GF-D8 (cell line): Measurements from ENCODE around the gene SRPK3.

Source experiments
- DNase-seq: peaks from one replicate; lab custom pipeline; 2025; lab: John Stamatoyannopoulos, UW

The SRPK3 gene

DNA sequence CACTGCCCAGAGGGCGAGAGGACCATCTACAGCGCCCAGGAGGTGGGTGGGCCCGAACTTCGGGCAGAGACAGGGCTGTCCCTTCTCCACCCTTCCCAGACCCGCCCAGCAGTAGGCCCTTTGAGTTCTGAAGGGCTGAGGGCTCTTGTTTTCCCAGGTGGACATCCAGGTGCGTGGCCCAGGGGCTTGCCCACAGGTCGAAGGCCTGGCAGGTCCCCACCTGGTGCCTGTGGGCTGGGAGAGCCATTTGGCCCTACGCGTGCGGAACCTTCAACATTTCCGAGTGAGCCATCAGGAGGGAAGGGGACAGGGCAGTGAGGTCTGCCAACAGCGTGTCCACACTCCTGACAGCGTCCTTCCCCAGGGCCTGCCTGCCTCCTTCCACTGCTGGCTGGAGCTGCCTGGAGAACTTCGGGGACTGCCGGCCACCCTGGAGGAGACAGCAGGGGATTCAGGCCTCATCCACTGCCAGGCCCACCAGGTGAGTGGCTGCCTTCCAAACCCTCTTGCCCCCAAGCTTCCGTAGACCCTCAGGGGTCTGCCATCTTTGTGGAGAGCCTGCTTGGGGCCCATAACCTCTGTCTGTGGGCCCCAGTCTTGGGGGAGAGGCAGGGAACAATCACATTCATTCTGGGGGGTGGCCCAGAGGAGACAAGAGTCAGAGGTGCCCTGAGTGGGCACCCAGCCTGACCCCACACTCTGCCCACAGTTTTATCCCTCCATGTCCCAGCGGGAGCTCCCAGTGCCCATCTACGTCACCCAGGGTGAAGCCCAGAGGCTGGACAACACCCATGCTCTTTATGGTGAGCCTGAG is 10.0 kb upstream of the SRPK3 start:
- no peak for DNase-seq

DNA sequence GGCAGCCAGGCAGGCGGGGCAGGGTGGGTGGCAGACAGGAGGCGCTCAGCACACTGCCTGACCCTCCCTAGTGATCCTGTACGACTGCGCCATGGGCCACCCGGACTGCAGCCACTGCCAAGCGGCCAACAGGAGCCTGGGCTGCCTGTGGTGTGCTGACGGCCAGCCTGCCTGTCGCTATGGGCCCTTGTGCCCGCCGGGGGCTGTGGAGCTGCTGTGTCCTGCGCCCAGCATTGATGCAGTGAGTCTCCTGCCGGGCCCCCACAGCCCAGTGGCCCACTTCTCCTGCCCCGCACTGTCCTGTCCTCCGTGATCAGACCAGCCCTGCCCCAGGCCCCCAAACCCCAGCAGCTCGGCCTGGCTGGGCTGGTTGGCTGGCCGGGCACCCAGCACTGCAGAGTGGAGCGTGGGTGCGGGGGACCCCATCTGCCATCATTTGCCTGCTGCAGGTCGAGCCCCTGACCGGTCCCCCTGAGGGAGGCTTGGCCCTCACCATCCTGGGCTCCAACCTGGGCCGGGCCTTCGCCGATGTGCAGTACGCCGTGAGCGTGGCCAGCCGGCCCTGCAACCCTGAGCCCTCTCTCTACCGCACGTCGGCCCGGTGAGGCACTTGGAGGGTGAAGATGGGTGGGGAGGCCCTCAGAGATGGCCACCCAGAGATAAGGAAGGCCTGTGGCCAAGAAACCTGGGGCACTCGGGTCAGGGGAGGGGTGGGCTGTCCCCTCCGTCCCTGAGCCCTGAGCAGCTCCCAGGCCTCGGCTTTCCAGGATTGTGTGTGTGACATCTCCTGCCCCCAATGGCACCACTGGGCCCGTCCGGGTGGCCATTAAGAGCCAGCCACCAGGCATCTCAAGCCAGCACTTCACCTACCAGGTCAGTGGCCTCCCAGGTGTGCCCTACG is 9.2 kb upstream of the SRPK3 start:
- DNase-seq = no peak

- DNase-seq = no peak
Measured at GRCh38 chrX:153772316-153773217, 8.3 kb upstream of the SRPK3 start.

GRCh38 chrX:153773218-153773611 is 7.6 kb upstream of the SRPK3 start:
- DNase-seq = no peak

GRCh38 chrX:153773741-153774575 is 6.9 kb upstream of the SRPK3 start:
- no peak for DNase-seq

DNA sequence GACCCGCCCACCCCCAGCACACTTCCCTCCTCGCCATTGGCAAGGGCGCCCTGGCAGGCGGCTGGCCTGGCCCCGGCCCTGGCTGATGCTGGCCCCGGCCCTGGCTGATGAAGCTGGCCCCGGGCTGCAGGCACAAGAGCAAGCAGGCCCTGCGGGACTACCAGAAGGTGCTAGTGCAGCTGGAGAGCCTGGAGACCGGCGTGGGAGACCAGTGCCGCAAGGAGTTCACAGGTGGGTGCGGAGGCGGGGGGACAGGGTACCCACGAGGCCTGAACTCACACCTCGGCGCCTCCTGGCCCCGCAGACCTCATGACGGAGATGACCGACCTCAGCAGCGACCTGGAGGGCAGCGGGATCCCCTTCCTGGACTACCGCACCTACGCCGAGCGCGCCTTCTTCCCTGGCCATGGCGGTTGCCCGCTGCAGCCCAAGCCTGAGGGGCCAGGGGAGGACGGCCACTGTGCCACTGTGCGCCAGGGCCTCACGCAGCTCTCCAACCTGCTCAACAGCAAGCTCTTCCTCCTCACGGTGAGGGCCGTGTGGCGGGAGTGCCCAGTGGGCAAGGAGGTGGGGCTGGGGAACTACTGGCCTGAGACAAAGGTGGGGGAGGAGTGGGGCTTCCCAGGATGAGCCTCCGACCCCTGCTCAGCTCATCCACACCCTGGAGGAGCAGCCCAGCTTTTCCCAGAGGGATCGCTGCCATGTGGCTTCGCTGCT is 6.1 kb upstream of the SRPK3 start:
- no peak for DNase-seq

GRCh38 chrX:153775293-153776119 is 5.3 kb upstream of the SRPK3 start:
- no peak for DNase-seq

- DNase-seq = no peak
Measured at GRCh38 chrX:153776120-153776599, 4.7 kb upstream of the SRPK3 start.

- no peak for DNase-seq
Measured at GRCh38 chrX:153776611-153777045, 4.2 kb upstream of the SRPK3 start.

DNA sequence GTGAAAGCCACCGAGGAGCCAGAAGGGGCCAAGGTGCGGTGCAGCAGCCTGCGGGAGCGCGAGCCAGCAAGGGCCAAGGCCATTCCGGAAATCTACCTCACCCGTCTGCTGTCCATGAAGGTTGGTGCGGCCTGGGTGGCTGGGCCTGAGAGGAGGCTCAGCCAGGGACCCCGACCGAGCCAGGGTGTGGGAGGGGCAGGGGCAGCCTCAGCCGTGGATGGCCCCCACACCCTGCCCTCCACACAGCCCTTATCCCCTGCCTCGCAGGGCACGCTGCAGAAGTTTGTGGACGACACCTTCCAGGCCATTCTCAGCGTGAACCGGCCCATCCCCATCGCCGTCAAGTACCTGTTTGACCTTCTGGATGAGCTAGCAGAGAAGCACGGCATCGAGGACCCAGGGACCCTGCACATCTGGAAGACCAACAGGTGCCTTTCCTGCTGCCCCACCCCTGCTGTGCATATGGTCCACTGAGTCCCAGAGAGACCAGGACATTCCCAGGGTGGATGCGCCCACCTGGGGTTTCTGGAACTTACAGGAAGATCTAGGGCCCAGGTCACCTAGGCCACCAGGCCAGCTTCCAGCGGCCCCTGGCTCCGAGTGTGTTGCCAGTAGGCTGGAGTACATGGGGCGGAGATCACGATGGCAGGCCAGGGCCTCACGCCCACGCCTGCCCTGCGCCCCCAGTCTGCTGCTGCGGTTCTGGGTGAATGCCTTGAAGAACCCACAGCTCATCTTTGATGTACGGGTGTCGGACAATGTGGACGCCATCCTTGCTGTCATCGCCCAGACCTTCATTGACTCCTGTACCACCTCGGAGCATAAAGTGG is 3.4 kb upstream of the SRPK3 start:
- DNase-seq = no peak

DNA sequence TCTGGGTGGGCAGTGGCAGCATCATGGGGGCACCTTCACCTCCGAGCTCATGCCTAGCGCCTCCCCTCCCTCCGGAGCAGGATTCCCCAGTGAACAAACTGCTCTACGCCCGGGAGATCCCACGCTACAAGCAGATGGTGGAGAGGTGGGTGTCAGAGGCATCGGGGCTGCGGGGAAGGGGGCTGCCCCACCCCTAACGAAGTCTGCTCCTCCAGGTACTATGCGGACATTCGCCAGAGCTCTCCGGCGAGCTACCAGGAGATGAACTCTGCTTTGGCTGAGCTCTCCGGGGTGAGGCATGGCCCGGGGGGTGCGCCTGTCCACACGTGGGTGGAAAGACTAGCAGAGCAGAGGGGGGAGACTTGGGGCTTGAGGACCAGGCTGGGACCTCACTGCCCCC is 2.7 kb upstream of the SRPK3 start:
- DNase-seq = no peak

DNA sequence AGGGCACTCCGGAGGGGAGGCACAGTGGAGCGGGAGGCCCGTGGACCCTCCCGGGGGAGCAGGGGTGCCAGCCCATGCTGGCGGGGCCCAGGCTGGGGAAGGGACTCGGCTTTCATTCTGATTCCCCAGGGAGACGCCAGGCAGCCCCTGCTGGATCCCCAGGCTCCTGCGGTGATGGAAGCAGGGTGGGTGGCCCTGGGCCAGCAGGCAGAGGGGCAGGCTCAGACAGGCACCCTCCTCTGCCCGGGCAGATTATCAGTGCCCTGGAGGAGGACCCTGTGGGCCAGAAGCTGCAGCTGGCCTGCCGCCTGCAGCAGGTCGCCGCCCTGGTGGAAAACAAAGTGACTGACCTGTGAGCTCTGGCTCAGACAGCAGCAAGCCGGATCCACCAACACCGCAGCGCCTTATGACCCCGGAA is 2.1 kb upstream of the SRPK3 start:
- no peak for DNase-seq

DNA sequence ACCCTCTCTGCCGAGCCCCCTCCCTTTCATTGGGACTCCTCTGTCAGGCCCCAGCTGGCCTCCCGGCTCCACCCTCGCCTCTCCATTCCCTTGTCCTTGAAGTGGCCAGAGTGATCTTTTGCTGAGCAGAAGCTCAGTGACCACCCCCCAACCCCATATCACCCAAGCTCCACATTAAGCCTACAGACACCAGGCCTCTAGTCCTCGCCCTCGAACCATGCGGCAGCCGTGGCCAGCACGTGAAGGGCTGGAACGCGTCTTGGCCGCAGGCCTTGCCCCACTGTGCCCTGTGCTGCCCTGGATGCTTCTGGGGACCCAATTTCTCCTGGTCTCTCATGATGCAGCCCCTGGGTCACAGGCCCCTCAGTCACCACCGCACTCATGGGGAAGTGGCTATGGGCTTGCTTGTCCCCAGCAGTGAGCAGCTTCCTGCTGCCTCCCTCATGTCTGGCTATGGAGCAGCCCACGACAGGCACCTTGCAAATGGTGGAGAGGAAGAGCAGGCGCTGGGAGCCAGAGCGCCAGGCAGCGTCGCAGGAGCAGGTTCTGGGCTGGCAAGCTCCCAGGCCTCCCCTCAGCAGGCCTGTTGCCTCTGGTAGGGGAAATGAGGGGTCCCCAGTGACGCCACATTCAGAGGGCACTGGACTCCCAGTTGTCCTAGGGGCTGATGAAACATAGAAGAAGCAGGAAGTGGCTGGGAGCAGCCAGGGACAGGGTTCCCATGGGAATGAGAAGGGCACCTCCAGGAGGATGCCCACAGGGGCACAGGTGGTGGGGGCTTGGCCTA is 757 bp upstream of the SRPK3 start:
- no peak for DNase-seq

GRCh38 chrX:153781428-153782047 is 697 bp downstream of the SRPK3 start:
- no peak for DNase-seq

DNA sequence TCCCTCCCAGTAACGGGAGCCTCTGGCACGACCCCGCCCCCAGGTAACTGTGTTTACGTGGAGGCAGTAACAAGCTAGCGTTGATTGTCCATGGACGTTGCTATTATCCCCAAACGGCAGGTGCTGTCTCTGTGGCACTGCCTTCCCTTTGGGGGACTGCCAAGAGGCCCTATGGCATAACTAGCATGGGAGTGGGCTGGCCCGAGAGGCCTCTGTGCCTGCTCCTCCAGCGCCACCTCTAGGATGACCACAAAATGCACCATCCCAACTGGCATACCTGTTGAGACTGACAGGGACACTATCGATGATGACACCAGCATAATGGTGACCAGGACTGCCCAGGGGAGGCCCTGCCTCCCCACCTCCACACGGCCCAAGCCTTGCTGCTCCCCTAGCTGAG is 1.5 kb downstream of the SRPK3 start:
- no peak for DNase-seq

- no peak for DNase-seq
Measured at GRCh38 chrX:153782871-153783270, 2.0 kb downstream of the SRPK3 start.

- DNase-seq = no peak
Measured at GRCh38 chrX:153783378-153784013, 2.7 kb downstream of the SRPK3 start.
